ENCODE results near the gene FARS2. TPM values are rescaled to one million over a fixed set of nuclear protein-coding genes. Genes with fewer than 3 reads are reported as not detected.

The FARS2 gene
- total RNA-seq, 1 donor from 2014 or later: 7.3 TPM

- DNase-seq (ENCODE audit: low read depth): no peak
These were observed 12.8 kb upstream of the FARS2 start for GRCh38 chr6:5248302-5249098.

GRCh38 chr6:5249451-5250122 is 11.7 kb upstream of the FARS2 start:
- DNase-seq (ENCODE audit: low read depth): peak; percentile 9

DNA sequence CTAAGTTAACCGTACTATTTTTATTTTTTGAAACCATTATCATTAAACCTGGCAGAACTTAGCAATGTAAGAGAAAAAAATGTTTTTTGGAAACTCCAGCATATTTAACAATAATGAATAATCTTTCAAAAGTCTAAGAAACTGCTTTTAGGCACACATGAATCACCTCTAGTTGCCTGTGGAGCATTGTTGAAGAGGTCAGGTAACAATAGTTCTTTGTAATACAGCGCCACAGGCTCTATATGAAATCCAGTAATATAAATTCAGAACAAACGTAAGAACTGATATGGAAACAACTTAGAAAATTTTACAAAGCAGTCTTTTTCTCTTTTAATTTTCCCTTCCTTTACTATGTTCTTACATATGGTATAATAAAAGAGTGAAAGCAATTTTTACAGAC is 10.9 kb upstream of the FARS2 start:
- no peak for DNase-seq (ENCODE audit: low read depth)

DNA sequence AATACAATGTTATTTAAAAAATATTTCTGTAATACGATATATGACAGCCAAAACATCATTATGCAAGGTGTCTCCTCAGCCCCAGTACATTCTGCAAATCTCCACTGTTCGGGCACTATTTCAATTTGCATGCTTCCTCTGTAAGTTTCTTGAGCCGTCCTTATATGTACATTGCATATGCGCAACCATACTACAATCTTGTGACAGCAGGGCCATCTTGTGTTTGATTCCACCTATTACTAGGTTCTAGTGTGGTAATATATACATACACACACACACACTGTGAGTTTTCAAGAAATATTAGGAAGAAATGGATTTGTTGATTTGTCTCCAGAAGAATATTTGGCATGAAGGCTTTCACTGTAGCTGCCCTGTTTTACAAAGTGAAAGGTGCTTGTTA is 10.4 kb upstream of the FARS2 start:
- no peak for DNase-seq (ENCODE audit: low read depth)

DNA sequence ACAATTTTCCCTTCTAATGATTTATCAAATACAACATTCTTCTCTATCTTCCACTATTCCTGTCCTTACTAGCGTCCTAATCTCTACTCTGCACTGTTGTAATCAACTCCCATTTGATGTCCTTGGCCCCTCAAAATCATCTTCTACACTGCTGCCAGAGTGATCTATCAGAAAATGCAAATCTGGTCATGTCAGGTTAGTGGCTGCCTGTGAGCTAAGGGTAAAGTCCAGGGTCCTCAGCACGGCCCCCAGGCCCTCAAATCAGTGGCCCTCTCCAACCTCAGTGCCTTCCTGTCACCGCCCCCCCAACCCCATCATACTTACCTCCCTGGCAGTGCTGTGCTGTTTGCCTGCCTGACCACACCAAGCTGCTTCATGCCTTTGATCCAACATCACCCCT is 4.4 kb upstream of the FARS2 start:
- DNase-seq (ENCODE audit: low read depth): no peak

DNA sequence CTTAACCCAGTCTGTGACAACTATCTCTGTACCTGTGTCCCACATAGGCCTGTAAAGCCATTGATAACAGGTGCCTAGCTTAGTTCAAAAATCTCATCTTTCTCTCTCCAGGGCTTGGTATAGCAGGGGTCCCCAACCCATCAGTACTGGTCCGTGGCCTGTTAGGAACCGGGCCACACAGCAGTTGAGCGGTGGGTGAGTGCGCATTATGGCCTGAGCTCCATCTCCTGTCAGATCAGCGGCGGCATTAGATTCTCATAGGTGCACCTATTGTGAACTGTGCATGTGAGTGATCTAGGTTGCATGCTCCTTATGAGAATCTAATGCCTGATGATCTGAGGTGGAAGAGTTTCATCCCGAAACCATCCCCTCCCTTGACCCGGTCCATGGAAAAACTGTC is 3.9 kb upstream of the FARS2 start:
- DNase-seq (ENCODE audit: low read depth): no peak

DNA sequence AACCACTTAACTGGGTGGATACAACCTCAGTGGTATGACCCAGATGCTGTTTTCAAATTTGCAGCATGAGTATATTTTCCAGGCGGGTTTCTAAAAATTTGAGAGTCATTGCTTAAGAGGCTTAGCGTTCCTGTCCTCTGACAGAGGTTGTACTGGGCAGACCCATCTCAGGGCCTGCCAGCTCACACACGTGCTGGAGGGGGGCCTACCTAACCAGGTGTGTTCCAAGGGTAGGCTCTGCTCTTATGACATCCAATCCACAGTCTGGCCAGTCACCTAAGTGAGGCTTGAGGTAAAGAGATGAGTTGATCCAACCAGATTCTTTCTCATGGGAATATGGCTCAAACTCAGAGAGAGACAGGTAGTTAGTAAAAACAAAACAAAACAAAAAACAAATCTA is 1.9 kb upstream of the FARS2 start:
- no peak for DNase-seq (ENCODE audit: low read depth)

DNA sequence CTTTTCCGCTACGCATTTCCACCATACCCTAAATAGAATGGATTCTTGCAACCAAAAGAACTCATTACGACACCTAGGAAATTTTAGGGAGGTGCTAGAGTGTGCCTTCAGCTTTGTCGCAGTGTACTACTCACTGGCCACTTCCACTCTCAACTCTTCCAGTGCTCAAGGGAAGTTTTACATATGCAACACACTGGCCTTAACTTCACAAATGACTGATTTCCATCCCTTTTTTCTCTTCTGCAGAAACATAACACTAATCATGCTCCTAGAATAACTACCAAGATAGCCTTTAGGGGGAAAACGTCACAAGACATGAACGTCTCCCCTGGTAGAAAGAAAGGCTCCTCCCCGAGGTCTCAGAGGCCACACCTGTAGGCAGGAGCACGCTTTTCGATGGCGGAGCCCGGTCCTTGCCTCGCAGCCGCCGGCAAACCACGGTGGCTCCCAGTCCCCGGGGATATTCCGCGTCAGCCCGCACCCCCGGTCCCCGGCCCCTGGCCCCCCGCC is 1.1 kb upstream of the FARS2 start:
- DNase-seq (ENCODE audit: low read depth): peak; percentile 59

DNA sequence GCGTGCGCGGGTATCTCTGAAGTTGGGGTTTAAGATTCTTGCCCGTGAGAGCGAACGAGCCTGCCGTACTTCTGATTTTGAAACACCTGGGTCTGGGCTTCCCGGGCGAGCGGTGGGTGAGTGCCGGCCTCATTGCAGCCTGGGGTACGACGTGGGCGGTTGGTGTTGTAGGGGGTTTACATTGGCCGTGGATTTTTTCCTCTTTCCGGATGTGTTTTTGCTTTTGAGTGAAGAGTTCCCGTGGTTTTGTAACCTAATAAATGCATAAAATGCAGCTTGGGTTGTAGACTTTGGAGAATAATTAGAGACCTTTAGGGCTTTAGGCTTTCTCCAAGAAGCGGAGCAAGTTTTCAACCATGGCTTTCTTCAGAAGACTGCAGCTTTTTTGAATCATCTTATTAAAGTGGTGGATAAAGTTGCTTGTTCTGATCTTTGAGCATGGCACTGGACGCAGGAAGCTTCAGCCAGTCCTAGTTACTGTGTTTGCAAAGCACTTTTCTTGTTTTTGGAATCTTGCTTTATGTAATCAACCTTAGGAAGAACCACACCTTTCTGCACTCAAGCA is 314 bp downstream of the FARS2 start:
- no peak for DNase-seq (ENCODE audit: low read depth)

GRCh38 chr6:5266423-5266822 is 5.1 kb downstream of the FARS2 start:
- DNase-seq (ENCODE audit: low read depth): no peak

DNA sequence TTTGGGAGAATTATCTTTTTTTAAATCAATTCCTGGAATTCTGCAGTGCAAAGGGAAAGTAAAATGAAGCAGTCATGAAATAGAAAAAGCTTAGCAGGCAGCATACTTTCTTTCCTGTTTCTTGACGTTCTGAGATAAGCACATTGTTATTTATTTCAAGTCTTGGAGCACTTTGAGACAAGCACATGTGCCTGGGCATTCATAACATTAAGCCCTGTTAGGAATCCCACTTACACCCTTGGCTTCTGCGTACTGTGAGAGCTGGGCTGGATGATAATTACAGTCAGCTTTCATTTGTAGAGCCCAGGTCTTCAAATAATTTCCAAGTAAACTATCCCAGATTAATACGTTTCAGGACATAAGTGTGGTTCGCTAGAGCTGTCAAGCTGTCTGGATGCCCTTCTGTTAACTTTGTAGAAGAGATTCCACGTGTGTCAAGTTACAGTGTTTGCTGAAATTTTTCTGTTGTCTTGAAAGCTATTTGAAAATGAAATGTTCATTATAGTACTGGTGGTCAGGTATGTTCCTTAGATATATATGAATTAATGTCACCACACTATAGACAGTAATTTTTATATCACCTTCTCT is 8.9 kb downstream of the FARS2 start:
- no peak for DNase-seq (ENCODE audit: low read depth)

DNA sequence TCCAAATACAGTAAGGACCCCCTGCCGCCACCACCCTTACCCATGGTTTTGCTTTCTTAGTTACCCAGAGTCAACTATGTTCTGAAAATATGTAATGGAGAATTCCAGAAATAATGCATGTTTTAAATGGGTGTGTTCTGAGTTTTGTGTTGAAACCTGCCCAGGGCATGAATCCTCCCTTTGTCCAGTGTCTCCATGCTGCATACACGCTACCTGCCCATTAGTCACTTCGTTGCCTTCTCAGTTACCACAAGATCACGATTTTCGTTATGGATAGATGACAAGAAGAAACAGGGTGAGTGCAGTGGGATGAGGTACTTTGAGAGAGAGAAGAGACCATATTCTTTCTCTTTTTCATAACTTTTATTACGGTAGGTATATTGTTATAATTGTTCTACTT is 10.6 kb downstream of the FARS2 start:
- no peak for DNase-seq (ENCODE audit: low read depth)

GRCh38 chr6:5274231-5274630 is 12.9 kb downstream of the FARS2 start:
- DNase-seq (ENCODE audit: low read depth): no peak

GRCh38 chr6:5275497-5275896 is 14.2 kb downstream of the FARS2 start:
- DNase-seq (ENCODE audit: low read depth): no peak

DNA sequence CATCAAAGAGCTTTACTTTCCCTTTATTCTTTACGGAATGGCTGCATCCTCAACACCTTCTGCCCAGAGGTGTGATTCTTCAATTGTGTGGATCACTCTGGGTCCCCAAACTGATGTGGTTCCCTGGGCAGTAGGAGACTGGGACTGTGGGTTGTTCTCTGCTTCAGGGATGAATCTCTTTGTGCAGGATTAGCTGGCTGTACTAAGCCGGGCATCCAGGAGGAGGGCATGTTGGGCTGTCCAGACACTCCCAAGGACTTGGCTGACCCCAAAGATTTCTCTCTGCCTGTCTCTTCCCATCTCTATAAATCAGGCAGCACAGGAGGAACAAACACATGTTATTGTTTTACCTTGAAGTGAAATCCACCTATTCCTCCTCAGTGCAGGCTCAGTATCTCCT is 15.3 kb downstream of the FARS2 start:
- no peak for DNase-seq (ENCODE audit: low read depth)

DNA sequence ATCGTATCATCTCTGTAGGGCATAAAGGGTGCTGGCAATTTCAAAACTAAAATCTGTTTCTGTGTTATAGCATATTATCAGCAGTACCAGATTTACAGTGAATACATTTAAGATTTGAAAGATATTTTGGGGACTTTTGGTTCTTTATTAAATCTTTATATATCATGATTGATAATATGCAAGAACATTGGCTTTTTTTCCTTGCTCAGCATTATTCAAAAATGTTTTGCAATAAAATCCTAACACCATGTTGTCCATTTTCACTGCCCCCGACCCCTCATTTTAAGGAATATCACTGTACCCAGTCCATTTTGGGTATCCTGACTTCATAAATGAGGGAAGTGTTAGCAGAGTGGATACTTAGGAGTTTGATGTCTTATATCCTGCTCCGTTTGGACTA is 16.3 kb downstream of the FARS2 start:
- no peak for DNase-seq (ENCODE audit: low read depth)

DNA sequence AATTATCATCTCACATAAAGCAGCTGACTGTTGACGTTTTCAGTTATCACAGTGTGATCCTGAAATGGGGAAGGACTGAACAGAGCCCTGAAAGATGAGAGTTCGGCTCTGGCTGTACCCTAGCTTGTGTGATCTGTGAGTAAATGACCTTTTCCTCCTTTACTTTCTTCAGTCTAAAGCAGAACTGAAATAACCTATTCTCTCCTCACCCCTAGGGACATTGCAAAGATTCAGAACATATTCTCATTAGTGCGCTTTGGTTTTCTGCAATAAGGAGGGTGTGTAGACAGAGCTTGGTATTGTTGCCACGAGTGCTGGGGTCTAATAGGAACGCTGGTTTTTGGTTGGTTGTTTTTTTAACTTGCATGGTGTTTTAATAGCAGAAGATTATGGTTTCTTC is 16.7 kb downstream of the FARS2 start:
- no peak for DNase-seq (ENCODE audit: low read depth)

GRCh38 chr6:5278565-5279120 is 17.3 kb downstream of the FARS2 start:
- DNase-seq (ENCODE audit: low read depth): no peak

DNA sequence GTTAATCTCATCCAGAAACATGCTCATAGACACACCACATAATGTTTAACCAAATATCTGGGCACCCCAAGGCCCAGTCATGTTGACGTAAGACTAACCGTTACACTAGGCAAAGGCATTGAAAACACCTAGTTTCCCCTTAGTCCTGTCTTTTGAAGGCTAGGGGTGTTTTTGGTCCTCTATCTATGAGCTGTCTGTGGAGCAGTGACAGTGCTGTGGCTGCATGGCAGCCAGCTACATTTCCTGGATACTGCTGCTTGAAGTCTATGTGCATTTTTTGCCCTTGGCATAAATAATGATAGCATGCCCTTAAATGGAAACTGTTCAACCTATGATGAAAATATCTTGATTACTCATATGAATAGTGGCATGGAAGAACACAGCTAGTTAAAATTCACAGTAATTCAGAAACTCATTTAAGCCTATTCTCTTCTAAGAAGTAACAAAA is 18.6 kb downstream of the FARS2 start:
- DNase-seq (ENCODE audit: low read depth): no peak

DNA sequence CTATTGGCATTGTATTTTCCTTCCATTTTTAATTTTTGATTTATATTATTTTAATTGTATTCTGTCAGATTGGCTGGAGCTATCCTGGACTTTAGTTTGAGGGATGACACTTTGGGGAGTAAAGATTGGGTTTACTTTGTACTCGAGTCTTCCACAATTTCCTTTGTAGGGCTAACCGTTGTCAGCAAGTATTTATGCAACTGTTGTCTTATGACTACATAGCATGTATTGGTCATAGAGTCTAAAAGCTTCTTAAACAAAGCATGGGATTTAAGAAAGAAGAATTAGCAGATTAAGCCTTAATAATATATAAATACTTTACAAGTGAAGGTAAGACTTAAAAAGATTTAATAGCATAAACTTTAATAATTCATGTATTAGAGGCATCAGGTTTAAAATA is 19.6 kb downstream of the FARS2 start:
- no peak for DNase-seq (ENCODE audit: low read depth)

GRCh38 chr6:5282191-5282623 is 20.9 kb downstream of the FARS2 start:
- peak; percentile 48 for DNase-seq (ENCODE audit: low read depth)

DNA sequence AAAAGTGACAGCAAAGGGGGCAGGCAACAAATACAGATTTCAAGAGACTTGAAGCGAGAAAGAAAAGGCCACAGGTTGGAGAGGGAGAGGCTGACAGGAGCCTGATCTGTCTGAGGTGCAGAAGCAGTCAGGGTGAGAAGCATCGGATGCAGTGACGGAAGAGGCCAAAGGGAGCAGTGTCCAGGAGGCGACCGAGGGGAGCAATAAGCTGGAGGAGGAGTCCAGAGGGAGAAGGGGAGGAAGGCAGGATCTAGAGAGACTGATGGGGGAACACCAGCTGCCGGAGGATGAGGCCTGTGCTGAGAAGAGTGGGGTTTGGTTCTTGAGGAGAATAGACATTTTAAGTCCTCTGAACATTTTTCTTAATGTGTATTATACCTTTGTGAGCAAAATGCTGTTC is 23.8 kb downstream of the FARS2 start:
- DNase-seq (ENCODE audit: low read depth): no peak

All from myocyte (in vitro differentiated cells).